Right lobe of liver (tissue), 4 donors: Measurements from ENCODE around the gene CCDC158.

Source experiments
- CTCF ChIP-seq, 4 donors: fragments of 200-600 bp in 3 of 4; fragments of 450-650 bp in 1 of 4; IDR thresholded peaks; one replicate each; pipeline versions ENCODE4 v1.5.1 to v1.8.0; 2016 to 2022; ENCODE audit warnings: antibody characterized with exemption in 4 of 4, mild to moderate bottlenecking in 2 of 4
- POLR2A ChIP-seq: fragments of 450-650 bp; IDR thresholded peaks from one replicate; pipeline ENCODE4 v1.6.1; 2017; ENCODE audit warnings: antibody characterized with exemption, mild to moderate bottlenecking
- donor health status: DM: no; HTN: no; CAD: no.
- donor health status: DM: no; HTN: no; CAD: no.
- donor health status: DM: no; HTN: yes; CAD: no.

GRCh38 chr4:76388160-76388908, 32.6 kb downstream of the CCDC158 start:
- TF ChIP-seq CTCF (IDR thresholded peaks at IDR 0.05): no peak
- no peak for TF ChIP-seq POLR2A
